H1 (cell line): ENCODE data around the gene ATF7. TPM values are rescaled to one million over a fixed set of nuclear protein-coding genes. Genes with fewer than 3 reads are reported as not detected.

Experiments used
- CTCF ChIA-PET: fragments of 300-600 bp; sonication (Branson Sonifier 250); formaldehyde crosslinking; loops from one replicate; lab custom pipeline; 2021; ENCODE audit not compliant: partially characterized antibody; lab: Charles Lee
- POLR2A ChIA-PET: fragments of 300-600 bp; sonication (Branson Sonifier 250); formaldehyde crosslinking; loops from one replicate; lab custom pipeline; 2021; ENCODE audit warnings: inconsistent platforms; ENCODE audit not compliant: partially characterized antibody; lab: Charles Lee
- DNase-seq, 2 experiments: peaks; one replicate each; pipeline versions ENCODE4 v3.0.0 to v3.0.0-alpha.2; 2010 to 2022; ENCODE audit warnings: low spot score in 2 of 2, low read depth in 1 of 2, mixed read lengths in 1 of 2
- FAIRE-seq: peaks from 2 replicates; lab custom pipeline; 2011; peaks lifted over from hg19 to GRCh38; lab: Jason Lieb, UNC
- H2AFZ ChIP-seq: 2 replicates; pipeline ENCODE4 v1.8.1; 2012; ENCODE audit warnings: low read length, inconsistent platforms
- H2AK5ac ChIP-seq: 2 replicates; pipeline ENCODE4 v1.6.1; 2013; ENCODE audit warnings: low read depth, low read length
- H2BK120ac ChIP-seq: replicated peaks from 2 replicates; pipeline ENCODE3; 2013; ENCODE audit warnings: low read depth, low read length, inconsistent platforms
- H2BK12ac ChIP-seq: 2 replicates; pipeline ENCODE4 v1.6.1; 2013; ENCODE audit warnings: low read depth, low read length
- H2BK15ac ChIP-seq: 2 replicates; pipeline ENCODE4 v1.6.1; 2013; ENCODE audit warnings: low read length
- H2BK20ac ChIP-seq: 2 replicates; pipeline ENCODE4 v1.6.1; 2013; ENCODE audit warnings: low read length
- H2BK5ac ChIP-seq: 2 replicates; pipeline ENCODE4 v1.6.1; 2013; ENCODE audit warnings: low read depth, low read length
- H3K14ac ChIP-seq: 2 replicates; pipeline ENCODE4 v1.6.1; 2013; ENCODE audit warnings: inconsistent platforms; ENCODE audit not compliant: insufficient read length
- H3K18ac ChIP-seq: 2 replicates; pipeline ENCODE4 v1.6.1; 2013; ENCODE audit warnings: low read length; ENCODE audit errors: extremely low read depth
- H3K23ac ChIP-seq: 2 replicates; pipeline ENCODE4 v1.6.1; 2013; ENCODE audit warnings: inconsistent platforms; ENCODE audit not compliant: insufficient read length
- H3K23me2 ChIP-seq: 2 replicates; pipeline ENCODE4 v1.6.1; 2013; ENCODE audit warnings: low read depth, low read length
- H3K27ac ChIP-seq: 2 replicates; pipeline ENCODE4 v1.6.1; 2011; ENCODE audit warnings: low read depth, low read length, inconsistent platforms
- H3K27me3 ChIP-seq, 4 experiments: replicated peaks in 1 of 4; 1 replicate in 1 of 4; 2 replicates in 3 of 4; pipeline versions ENCODE4 v1.6.1 to v1.8.1; 2011 to 2013; ENCODE audit warnings: low read length in 3 of 4, mild to moderate bottlenecking in 3 of 4, inconsistent platforms in 2 of 4, mixed read lengths in 2 of 4, moderate library complexity in 1 of 4; ENCODE audit not compliant: control insufficient read depth in 3 of 4, insufficient read depth in 3 of 4; ENCODE audit errors: extremely low read depth in 1 of 4
- H3K36me3 ChIP-seq, 4 experiments: 2 replicates each; pipeline versions ENCODE4 v1.6.1 to v1.8.1; 2011 to 2013; ENCODE audit warnings: mild to moderate bottlenecking in 4 of 4, low read length in 3 of 4, moderate library complexity in 2 of 4, control low read depth in 1 of 4, inconsistent platforms in 1 of 4; ENCODE audit not compliant: insufficient read depth in 4 of 4, control insufficient read depth in 2 of 4
- H3K4ac ChIP-seq: replicated peaks from 2 replicates; pipeline ENCODE3; 2013; ENCODE audit warnings: low read length, low read depth, mixed read lengths, inconsistent platforms; ENCODE audit not compliant: insufficient read length
- H3K4me1 ChIP-seq, 4 experiments: replicated peaks in 1 of 4; 1 replicate in 1 of 4; 2 replicates in 3 of 4; pipeline versions ENCODE4 v1.6.1 to v1.8.1; 2011 to 2013; ENCODE audit warnings: low read length in 3 of 4, inconsistent platforms in 2 of 4, mixed read lengths in 1 of 4; ENCODE audit not compliant: insufficient read depth in 4 of 4, control insufficient read depth in 3 of 4
- H3K4me2 ChIP-seq, 2 experiments: 2 replicates each; pipeline versions ENCODE4 v1.6.1 to v1.8.1; 2011 to 2013; ENCODE audit warnings: low read depth in 2 of 2, low read length in 2 of 2, control low read depth in 1 of 2, inconsistent platforms in 1 of 2, mild to moderate bottlenecking in 1 of 2; ENCODE audit not compliant: insufficient read depth in 1 of 2
- H3K4me3 ChIP-seq, 4 experiments: fragments of 200-600, 300-600 bp in 1 of 4; sonication (generic), shearing (Covaris generic), sonication (Bioruptor Twin) in 1 of 4; 2 replicates each; pipeline versions ENCODE4 v1.5.1 to v1.8.1; 2011 to 2016; ENCODE audit warnings: low read length in 4 of 4, low read depth in 3 of 4, control low read depth in 2 of 4, inconsistent platforms in 2 of 4, mild to moderate bottlenecking in 2 of 4, mixed read lengths in 1 of 4, moderate library complexity in 1 of 4; ENCODE audit not compliant: insufficient read depth in 2 of 4; ENCODE audit errors: extremely low read depth in 1 of 4
- H3K56ac ChIP-seq: replicated peaks from 2 replicates; pipeline ENCODE3; 2013; ENCODE audit warnings: low read depth, mild to moderate bottlenecking, mixed read lengths, low read length, inconsistent platforms; ENCODE audit not compliant: insufficient read length
- H3K79me1 ChIP-seq: 2 replicates; pipeline ENCODE4 v1.6.1; 2013; ENCODE audit warnings: low read depth, low read length, control low read depth
- H3K79me2 ChIP-seq, 2 experiments: 2 replicates each; pipeline versions ENCODE4 v1.6.1 to v1.8.1; 2012 to 2013; ENCODE audit warnings: low read length in 2 of 2, mild to moderate bottlenecking in 2 of 2, inconsistent platforms in 1 of 2; ENCODE audit not compliant: insufficient read depth in 2 of 2, control insufficient read depth in 1 of 2
- H3K9ac ChIP-seq, 4 experiments: replicated peaks in 1 of 4; 1 replicate in 1 of 4; 2 replicates in 3 of 4; pipeline versions ENCODE4 v1.6.1 to v1.8.1; 2011 to 2013; ENCODE audit warnings: low read depth in 3 of 4, low read length in 3 of 4, control low read depth in 2 of 4, mild to moderate bottlenecking in 2 of 4, moderate library complexity in 2 of 4, inconsistent platforms in 1 of 4; ENCODE audit errors: extremely low read depth in 1 of 4
- H3K9me3 ChIP-seq, 2 experiments: 2 replicates each; pipeline versions ENCODE4 v1.6.1 to v1.8.1; 2012 to 2013; ENCODE audit warnings: mild to moderate bottlenecking in 2 of 2, moderate library complexity in 2 of 2, control low read depth in 1 of 2, inconsistent platforms in 1 of 2, low read depth in 1 of 2, low read length in 1 of 2, mixed read lengths in 1 of 2; ENCODE audit not compliant: insufficient read depth in 2 of 2
- H4K20me1 ChIP-seq, 2 experiments: replicated peaks in 1 of 2; 2 replicates each; pipeline versions ENCODE3 to v1.8.1; 2011 to 2013; ENCODE audit warnings: inconsistent platforms in 2 of 2, low read length in 2 of 2, mild to moderate bottlenecking in 1 of 2; ENCODE audit not compliant: insufficient read depth in 2 of 2, control insufficient read depth in 1 of 2
- H4K5ac ChIP-seq: 2 replicates; pipeline ENCODE4 v1.6.1; 2013; ENCODE audit warnings: low read length, low read depth, mixed read lengths, inconsistent platforms; ENCODE audit not compliant: insufficient read length
- H4K8ac ChIP-seq: 2 replicates; pipeline ENCODE4 v1.8.0; 2013; ENCODE audit warnings: mild to moderate bottlenecking, moderate library complexity, low read length, inconsistent platforms; ENCODE audit not compliant: insufficient read depth; ENCODE audit errors: extremely low read depth
- H4K91ac ChIP-seq: replicated peaks from 2 replicates; pipeline ENCODE3; 2013; ENCODE audit warnings: low read length, mixed read lengths, inconsistent platforms; ENCODE audit not compliant: insufficient read length
- BCL11A ChIP-seq, 2 experiments: IDR thresholded peaks; one replicate each; pipeline ENCODE4 v1.6.1; 2011; ENCODE audit warnings: low read depth in 2 of 2, low read length in 2 of 2, mild to moderate bottlenecking in 2 of 2
- EP300 ChIP-seq, 2 experiments: IDR thresholded peaks; 1 replicate in 1 of 2; 2 replicates in 1 of 2; pipeline ENCODE4 v1.6.1; 2011 to 2012; ENCODE audit warnings: low read depth in 2 of 2, low read length in 2 of 2, mild to moderate bottlenecking in 2 of 2, borderline replicate concordance in 1 of 2, inconsistent platforms in 1 of 2, moderate library complexity in 1 of 2
- HDAC2 ChIP-seq, 2 experiments: fragments of 300-600 bp in 1 of 2; sonication (generic) in 1 of 2; IDR thresholded peaks; 2 replicates each; pipeline ENCODE4 v1.6.1; 2011 to 2012; ENCODE audit warnings: low read depth in 2 of 2, low read length in 2 of 2, mild to moderate bottlenecking in 2 of 2, moderate library complexity in 2 of 2, borderline replicate concordance in 1 of 2, inconsistent platforms in 1 of 2
- JUND ChIP-seq: IDR thresholded peaks from 2 replicates; pipeline ENCODE4 v1.6.1; 2011; ENCODE audit warnings: mild to moderate bottlenecking, improper control_type of control experiment, low read length
- POLR2A ChIP-seq, 2 experiments: IDR thresholded peaks; 1 replicate in 1 of 2; 2 replicates in 1 of 2; pipeline ENCODE4 v1.6.1; 2011; ENCODE audit warnings: low read depth in 2 of 2, low read length in 2 of 2, mild to moderate bottlenecking in 2 of 2; ENCODE audit errors: control extremely low read depth in 1 of 2
- RFX5 ChIP-seq: IDR thresholded peaks from 2 replicates; pipeline ENCODE4 v1.6.1; 2011; ENCODE audit warnings: low read depth, low read length, improper control_type of control experiment, borderline replicate concordance
- SIN3A ChIP-seq, 2 experiments: IDR thresholded peaks in 1 of 2; conservative IDR thresholded peaks in 1 of 2; 2 replicates each; pipeline ENCODE4 v1.6.1; 2011 to 2012; ENCODE audit warnings: low read length in 2 of 2, improper control_type of control experiment in 1 of 2, low read depth in 1 of 2, mild to moderate bottlenecking in 1 of 2
- SP4 ChIP-seq: IDR thresholded peaks from 2 replicates; pipeline ENCODE4 v1.6.1; 2012; ENCODE audit warnings: low read length, inconsistent platforms
- TAF1 ChIP-seq: IDR thresholded peaks from 2 replicates; pipeline ENCODE4 v1.6.1; 2011; ENCODE audit warnings: mild to moderate bottlenecking, low read depth, low read length
- WGBS, 2 experiments: shearing (Covaris generic) in 1 of 2; methylation state at CpG; one replicate each; pipeline versions ENCODE4 v1.1.6 to v1.1.7; 2013 to 2015; ENCODE audit warnings: low lambda C conversion rate in 2 of 2, mixed read lengths in 2 of 2, inconsistent platforms in 1 of 2, low coverage in 1 of 2, missing lambda C conversion rate in 1 of 2; ENCODE audit not compliant: insufficient replicate concordance in 2 of 2, insufficient coverage in 1 of 2, insufficient read length in 1 of 2; ENCODE audit errors: extremely low coverage in 1 of 2, missing lambda C conversion rate in 1 of 2; 5-methylcytosine and 5-hydroxymethylcytosine counted together
- polyA plus RNA-seq, 7 experiments: library from polyadenylated mRNA; depleted of rRNA in 3 of 7; stranded (reverse) in 5 of 7; unstranded in 2 of 7; fragments of >200 nt in 5 of 7; fragments of 200-250 nt in 2 of 7; gene quantifications; 1 replicate in 5 of 7; 2 replicates in 1 of 7; 4 replicates in 1 of 7; pipeline versions ENCODE4 v1.2.1 to v1.2.3, GENCODE V29; 2011 to 2013; ENCODE audit warnings: missing spikeins in 2 of 7, mixed read lengths in 2 of 7
- total RNA-seq: library from RNA; stranded (reverse); fragmentation: NEBNext Ultra II Directional; extraction: Animal tissue kit (Norgen Biotek cat#: 25700); gene quantifications from 2 replicates; pipeline ENCODE4 v1.2.1, GENCODE V29; 2021

The ATF7 gene
- total and polyA plus RNA-seq, 2 of the 8 experiments (the other 6 are each of a cell fraction or from before 2014, with no cell fraction given), result 10.1 to 16.6 TPM

DNA sequence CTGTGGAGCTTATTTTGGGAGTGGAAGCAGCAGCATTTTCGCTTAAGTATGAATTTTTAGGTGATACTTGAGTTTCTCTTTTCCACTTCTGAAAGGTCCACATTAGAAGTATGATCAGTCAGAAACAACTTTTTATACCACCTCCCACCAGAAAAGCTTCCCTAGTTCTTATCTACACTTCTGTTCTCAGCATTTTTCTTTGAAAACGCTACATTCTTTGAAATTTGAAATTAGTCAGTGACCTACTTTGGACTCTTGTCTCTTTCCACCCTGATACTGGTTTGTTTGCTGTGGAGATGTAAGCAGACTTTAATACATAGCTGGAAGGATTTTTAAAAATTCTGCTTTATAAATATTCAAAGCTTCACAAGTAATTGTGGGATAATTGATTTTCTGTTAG, 152.1 kb downstream of the ATF7 start:
- Histone ChIP-seq H3K79me1 (no peaks in the 10 kb centered on the region; the same call in none of the 2 replicates), H3K23ac (no peak overlapping the region), H4K5ac (no peak overlapping the region), H4K91ac (no peak overlapping the region), H3K4ac (no peak overlapping the region), H2AK5ac (no peak overlapping the region), H3K4me3 (no peak overlapping the region), H4K8ac (no peak overlapping the region), H3K9ac (no peak overlapping the region; a peak in 1 of 7 replicates), H3K27ac (no peak overlapping the region; the same call in 1 of the 2 replicates), H4K20me1 (peaks cover 21 to 31% of the 10 kb centered on the region in 2 experiments), H3K14ac (no peak overlapping the region), H2BK15ac (no peak overlapping the region), H3K56ac (no peak overlapping the region), H2AFZ (no peak overlapping the region), H3K23me2 (no peaks in the 10 kb centered on the region), H2BK12ac (no peak overlapping the region), H3K18ac (no peak overlapping the region), H2BK5ac (no peak overlapping the region), H3K79me2 (peaks cover 0 to 47% of the 10 kb centered on the region in 2 experiments; a peak in 2 of 4 replicates), H3K9me3 (no peaks in the 10 kb centered on the region), H3K27me3 (no peaks in the 10 kb centered on the region), H3K4me2 (no peak overlapping the region), H3K36me3 (peaks cover 58 to 99% (median 86%) of the 10 kb centered on the region in 4 experiments), H2BK20ac (no peak overlapping the region), H3K4me1 (peaks cover 0 to 6% (median 1%) of the 10 kb centered on the region in 4 experiments; a peak in 3 of 7 replicates), H2BK120ac (no peak overlapping the region)
- DNase-seq (no peak), FAIRE-seq (no peak)
- TF ChIP-seq BCL11A (IDR thresholded peaks at IDR 0.05; ENCODE audit: low read depth in 2 of 2, low read length in 2 of 2) (no peak), POLR2A (IDR thresholded peaks at IDR 0.05; ENCODE audit: control extremely low read depth in 1 of 2, low read depth in 2 of 2, low read length in 2 of 2) (0 out of 3 replicates have a peak, but pooled peaks of 1 of the 2 experiments have one; percentile 2), TAF1 (no peak), SIN3A (conservative IDR thresholded peaks at IDR 0.05 in 1 of 2, IDR thresholded peaks at IDR 0.05 in 1 of 2; ENCODE audit: low read depth in 1 of 2, low read length in 2 of 2) (no peak), RFX5 (no peak), EP300 (IDR thresholded peaks at IDR 0.05; ENCODE audit: borderline replicate concordance in 1 of 2, low read depth in 2 of 2, low read length in 2 of 2) (no peak), SP4 (no peak), JUND (no peak), HDAC2 (IDR thresholded peaks at IDR 0.05; ENCODE audit: borderline replicate concordance in 1 of 2, low read depth in 2 of 2, low read length in 2 of 2) (no peak)
- CTCF ChIA-PET, result interaction anchor here (1.0 to 5.3 kb wide), 9 partner anchors 8 to 272 kb away, joined by 3 to 57 read pairs (median 3); partner anchors contain the start of gene AAAS
- WGBS, 2 experiments, result 95% methylated on average over 2 of the region's 2 CpGs; no CpG with 5 or more reads in 1 of the 2 experiments
- POLR2A ChIA-PET, result interaction anchor here (0.7 to 67.0 kb wide), 6 partner anchors 6 to 150 kb away, joined by 3 to 3397 read pairs (median 6); partner anchors contain the start of genes MAP3K12, NPFF, PCBP2 and PRR13
